HG02571 (cell line): ENCODE data around the gene CLEC18A.
"Not testable (repeated sequence)": the region's sequence is repeated elsewhere in the genome, so short reads cannot be mapped to it uniquely, and the experiment has no call there.

Source experiments
- ATAC-seq: cut with Tn5 transposase; IDR thresholded peaks from one replicate; pipeline ENCODE4 v1.9.1; 2021; ENCODE audit warnings: mild to moderate bottlenecking, moderate library complexity; ENCODE audit not compliant: unreplicated experiment

The CLEC18A gene

DNA sequence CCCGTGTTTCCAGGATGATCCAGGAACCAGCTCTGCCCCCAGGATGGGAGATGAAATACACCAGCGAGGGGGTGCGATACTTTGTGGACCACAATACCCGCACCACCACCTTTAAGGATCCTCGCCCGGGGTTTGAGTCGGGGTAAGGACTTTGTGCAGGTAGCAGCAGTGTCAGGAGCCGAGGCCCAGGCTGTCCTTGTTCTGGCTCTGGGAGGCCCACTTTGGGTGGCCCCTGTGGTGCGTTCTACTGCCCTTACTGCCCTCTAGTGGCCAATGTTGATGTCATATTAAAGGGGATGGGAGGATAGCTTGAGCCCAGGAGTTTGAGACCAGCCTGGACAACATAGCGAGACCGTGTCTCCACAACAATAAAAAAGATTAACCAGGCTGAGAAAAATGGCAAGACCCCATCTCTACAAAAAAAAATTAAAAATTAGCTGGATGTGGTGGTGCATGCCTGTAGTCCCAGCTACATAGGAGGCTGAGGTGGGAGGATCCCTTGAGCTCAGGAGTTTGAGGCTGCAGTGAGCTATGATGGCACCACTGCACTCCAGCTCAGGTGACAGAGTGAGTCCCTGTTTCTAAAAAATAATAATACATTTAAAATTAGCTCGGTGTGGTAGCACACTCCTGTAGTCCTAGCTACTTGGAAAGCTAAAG lies 20.9 kb upstream of the CLEC18A start:
- ATAC-seq = no peak

DNA sequence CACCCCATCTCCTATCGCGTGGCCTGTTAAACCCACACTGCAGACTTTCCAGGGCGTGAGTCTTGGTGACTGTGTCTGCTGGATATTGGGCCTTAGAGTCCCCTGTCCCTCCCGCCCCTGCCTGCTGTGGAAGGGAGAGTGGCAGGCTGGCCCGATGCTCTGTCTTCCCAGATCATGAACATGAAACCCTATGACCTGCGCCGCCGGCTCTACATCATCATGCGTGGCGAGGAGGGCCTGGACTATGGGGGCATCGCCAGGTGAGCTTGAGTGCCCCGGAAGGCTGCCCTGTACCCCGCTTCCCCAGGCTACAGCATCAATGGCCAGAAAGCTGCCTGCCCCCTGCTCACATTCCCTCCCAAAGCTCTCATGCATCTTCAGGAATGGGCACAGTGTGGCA lies 19.5 kb upstream of the CLEC18A start:
- no peak for ATAC-seq

DNA sequence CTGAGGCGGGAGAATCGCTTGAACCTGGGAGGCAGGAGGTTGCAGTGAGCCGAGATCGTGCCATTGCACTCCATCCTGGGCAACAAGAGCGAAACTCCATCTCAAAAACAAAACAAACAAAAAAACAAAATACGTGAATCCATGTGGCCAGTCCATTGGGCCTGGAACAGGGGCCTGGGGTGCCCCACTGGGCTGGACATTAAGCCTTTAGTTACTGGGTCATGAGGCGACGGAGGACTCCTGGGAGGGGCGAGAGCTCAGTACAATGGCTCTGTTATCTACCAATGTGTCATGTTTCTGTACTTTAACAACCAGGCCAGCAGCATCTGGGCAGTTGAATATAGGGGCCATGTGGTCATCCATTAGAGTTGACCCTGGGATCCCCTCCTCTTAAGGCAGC lies 18.9 kb upstream of the CLEC18A start:
- ATAC-seq = no peak

DNA sequence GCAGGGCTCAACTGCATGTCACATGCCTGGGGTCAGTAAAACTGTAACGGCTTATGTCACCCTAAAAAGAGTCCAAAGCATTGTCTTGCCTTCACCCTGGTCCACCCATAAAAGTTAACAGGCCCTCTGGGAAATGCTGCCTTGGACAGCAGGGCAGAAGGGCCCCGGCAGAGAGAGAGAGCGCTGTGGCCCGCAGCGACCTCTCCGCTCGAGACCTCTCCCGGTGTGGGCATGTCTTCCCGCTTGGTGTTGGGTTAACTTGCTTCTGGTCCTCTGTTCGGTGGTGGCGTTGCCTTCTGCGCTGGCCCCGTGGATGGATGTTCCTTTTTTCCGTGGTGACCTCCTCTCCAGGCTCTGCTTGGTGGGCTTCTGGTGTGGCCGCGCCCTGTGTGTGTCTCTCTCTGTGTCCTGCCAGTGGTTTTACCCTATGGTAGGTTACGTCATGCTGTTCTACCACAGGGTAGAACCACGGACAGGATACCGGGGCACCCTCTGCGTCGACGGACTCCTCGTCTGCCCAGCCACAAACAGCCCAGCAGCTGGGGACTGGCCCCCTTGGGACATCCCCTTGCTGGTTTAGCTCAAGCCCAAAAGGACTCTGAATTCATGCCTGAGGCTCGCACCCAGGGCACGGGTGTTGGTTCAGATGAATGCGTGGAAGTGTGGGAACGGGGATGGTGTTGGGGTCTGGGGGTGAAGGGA lies 18.3 kb upstream of the CLEC18A start:
- no peak for ATAC-seq

DNA sequence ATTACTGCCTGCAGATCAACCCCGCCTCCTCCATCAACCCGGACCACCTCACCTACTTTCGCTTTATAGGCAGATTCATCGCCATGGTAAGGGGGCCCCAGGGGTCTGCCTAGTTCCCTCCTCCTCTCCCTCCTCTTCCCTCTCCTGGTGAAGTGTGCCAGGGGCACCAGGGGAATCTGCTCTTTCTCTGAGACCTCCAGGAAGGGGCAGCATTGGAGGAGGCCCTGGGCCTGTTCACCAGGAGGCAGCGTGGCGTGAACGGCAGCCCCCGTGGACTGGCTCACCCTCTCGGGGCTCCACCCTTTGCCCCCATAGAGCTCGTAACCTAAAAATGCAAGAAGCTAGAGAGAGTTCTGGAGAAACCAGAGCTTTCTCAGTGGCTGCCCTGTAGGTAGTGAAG lies 17.1 kb upstream of the CLEC18A start:
- ATAC-seq = no peak

DNA sequence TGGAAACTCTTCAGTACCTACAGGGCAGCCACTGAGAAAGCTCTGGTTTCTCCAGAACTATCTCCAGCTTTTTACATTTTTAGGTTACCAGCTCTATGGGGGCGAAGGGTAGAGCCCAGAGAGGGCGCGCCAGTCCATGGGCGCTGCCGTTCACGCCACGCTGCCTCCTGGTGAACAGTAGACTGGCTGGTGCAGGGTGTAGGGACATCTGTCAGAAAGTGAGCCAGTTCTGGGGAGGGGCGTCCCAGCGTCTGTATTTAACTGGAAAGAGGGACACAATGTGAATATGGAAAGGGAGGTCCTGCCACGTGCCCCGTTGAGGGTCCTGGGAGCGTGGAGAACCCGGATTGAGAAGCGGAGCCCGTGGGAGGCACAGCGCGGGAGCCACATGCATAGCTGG lies 16.4 kb upstream of the CLEC18A start:
- no peak for ATAC-seq

DNA sequence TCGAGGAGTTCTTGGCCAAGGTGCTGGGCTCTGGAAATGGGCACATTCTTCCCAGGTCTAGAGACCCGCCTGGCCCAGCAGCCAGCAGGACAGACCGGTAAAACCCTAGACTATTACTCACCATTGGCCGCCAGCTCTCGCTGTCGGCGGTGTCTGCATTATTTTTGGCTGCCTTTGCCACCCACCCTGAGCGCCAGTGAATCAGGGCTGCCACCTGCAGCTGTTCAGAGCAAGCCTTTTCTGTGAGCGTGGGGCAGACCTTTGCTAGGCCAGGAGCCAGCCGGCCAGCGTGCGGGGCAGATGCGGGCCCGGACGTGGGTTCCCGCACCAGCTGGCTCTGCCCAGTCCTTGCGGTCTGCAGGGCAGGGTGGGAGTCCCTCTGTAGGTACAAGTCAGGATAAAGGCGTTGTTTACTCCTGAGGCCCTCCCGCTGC lies 15.8 kb upstream of the CLEC18A start:
- no peak for ATAC-seq

DNA sequence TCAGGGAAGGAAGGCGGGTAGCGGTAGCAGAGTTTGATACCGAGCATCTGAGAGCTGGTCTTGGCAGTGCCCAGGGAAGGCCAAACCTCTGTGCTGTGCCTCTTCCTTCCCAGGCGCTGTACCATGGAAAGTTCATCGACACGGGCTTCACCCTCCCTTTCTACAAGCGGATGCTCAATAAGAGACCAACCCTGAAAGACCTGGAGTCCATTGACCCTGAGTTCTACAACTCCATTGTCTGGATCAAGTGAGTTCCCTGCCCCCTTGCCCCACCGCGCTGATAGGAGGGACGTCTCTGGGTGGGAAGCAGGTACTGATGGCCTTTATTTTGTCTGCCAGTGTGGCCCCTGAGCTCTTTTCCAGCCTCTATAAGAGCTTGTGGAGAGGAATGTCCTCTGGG lies 15.4 kb upstream of the CLEC18A start:
- no peak for ATAC-seq

DNA sequence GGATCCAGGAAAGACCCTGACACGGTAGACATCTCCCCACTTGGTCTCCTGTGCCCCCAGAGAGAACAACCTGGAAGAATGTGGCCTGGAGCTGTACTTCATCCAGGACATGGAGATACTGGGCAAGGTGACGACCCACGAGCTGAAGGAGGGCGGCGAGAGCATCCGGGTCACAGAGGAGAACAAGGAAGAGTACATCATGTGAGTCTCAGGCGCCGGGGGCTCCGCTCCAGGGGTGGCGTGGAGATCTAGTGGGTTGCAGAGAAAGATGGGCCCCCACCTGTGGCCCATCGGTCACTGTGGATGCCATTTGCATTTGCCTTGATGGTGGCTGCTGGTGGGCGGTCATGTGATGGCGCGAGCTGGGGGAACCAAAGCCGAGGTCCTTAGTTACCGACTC lies 14.9 kb upstream of the CLEC18A start:
- no peak for ATAC-seq

DNA sequence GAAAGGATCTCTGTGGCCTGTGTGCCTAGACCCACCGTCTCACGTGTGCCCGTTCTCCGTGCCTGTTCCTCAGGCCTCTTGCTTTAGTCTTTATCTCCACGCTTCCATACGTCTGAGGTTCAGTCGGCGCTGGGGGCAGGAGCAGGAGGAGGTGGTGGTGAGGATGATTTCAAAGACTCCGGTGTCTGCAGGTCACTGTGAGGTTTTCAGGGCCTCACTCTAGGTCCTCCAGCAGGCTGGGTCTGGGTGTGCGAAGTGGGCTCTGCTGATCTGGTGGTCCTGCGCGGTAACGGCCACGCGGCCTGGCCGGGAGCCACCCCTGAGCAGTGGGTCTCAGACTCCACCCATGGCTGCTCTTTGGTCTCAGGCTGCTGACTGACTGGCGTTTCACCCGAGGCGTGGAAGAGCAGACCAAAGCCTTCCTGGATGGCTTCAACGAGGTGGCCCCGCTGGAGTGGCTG lies 14.4 kb upstream of the CLEC18A start:
- no peak for ATAC-seq

DNA sequence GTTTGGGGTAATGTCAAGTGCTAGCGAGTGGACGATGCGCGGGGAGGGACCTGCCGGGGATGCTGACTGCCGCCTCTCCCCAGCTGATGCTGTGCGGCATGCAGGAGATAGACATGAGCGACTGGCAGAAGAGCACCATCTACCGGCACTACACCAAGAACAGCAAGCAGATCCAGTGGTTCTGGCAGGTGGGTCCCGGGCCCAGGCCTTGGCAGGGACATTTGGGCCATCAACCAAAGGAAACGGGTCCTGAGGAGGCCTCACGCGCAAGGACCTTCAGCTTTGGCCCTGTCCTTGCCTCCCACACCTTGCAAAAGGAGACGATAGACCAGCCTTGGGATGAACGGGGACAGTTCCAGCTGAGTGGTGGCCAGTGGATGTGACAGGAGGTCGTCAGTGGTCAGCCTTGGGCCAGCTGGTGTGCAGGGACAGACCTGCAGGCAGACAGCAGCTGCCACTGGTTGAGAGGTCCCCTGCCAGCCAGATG lies 13.6 kb upstream of the CLEC18A start:
- no peak for ATAC-seq

DNA sequence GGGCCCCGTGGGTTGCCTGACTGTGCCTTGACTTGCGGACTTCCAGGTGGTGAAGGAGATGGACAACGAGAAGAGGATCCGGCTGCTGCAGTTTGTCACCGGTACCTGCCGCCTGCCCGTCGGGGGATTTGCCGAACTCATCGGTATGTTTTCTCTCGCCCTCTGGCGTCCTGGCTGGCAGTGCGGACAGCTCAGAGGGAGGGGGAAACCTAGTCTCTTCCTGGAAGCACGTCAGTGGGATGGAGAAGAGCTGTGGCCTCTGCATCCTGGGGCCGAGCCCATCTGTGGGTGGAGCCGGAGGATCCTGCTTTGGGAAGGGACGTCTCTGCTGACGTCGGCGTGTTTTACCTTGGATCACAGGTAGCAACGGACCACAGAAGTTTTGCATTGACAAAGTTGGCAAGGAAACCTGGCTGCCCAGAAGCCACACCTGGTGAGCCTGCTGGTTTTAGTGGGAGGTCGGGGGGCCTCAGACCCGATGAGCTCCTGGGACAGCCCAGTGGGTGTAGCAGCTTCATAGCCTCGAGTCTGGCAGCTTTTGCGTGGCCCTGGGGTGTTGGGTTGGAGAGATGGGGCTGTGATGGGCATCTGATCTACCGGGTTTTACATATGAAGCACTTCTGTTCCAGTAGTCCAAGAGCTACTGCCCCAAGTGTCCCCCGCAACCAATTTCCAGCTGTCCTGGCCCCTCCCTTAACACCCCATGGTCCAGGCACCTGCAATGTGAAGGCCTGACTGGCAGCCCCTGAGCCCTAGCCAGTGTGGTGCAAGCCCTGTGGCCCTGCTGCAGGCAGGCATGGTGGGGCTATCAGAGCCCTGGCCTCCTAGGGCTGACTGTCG lies 11.9 kb upstream of the CLEC18A start:
- no peak for ATAC-seq

DNA sequence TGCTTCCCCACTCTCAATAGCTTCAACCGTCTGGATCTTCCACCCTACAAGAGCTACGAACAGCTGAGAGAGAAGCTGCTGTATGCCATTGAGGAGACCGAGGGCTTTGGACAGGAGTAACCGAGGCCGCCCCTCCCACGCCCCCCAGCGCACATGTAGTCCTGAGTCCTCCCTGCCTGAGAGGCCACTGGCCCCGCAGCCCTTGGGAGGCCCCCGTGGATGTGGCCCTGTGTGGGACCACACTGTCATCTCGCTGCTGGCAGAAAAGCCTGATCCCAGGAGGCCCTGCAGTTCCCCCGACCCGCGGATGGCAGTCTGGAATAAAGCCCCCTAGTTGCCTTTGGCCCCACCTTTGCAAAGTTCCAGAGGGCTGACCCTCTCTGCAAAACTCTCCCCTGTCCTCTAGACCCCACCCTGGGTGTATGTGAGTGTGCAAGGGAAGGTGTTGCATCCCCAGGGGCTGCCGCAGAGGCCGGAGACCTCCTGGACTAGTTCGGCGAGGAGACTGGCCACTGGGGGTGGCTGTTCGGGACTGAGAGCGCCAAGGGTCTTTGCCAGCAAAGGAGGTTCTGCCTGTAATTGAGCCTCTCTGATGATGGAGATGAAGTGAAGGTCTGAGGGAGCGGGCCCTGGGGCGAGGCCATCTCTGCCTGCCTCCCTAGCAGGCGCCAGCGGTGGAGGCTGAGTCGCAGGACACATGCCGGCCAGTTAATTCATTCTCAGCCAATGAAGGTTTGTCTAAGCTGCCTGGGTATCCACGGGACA lies 11.1 kb upstream of the CLEC18A start:
- ATAC-seq = no peak

DNA sequence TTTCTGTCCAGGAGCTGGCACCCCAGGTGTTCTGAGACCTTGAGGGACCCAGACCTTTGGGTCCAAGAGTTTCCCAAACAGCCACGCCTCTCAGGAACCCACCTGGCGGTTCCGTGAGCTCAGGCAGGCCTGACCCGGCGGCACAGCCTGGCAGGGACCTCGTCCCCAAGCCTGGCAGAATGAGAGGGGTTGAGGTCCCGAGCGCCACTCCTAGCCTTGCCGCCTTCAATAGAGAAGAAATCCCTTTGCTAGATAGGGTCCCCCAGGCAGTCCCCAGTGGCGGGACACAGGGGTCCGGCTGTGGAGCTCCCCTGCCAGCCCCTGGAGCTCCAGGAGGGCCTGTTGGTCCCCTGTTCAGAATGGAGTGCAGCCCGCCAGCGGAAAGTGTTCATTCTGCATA lies 10.5 kb upstream of the CLEC18A start:
- ATAC-seq = no peak

DNA sequence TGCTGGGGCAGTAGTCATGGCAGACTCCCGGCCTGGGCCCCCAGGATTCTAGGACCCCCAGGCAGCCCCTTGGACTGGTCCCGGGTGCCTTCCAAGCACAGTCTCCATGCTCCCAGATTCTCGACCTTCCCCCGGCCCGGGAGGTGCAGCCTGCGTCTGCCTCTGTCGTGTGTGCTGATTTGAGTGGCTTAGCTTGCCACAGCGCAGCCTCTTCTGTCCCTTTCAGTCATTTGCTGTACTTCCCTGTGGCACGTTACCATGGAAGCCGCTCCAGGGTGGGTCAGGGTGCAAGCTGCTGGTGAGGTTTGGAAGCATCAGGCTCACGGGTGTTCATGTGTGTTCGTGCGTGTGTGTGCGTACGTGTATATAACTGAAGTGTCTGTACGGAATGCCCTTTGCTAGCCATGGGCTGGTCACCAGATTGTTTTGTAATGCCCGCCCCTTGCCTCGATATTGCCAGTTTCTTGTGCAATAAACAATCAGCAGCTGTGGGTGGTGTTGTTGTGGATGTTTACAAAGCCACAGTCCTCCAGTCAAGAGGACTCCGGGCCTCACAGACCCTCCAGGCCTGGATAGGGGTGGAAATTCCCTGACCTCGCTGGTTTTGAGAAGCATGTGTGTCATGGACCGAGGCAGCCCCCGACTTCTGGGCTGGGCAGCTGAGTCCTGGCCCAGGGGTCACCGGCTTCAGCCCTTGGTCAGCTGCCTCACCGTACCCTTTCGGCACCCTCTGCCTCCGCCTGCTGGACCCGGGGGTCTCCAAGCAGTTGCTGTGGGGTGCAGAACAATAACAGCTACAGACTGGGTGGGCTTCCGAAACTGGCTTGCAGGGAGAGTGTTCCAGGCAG lies 9.7 kb upstream of the CLEC18A start:
- no peak for ATAC-seq

DNA sequence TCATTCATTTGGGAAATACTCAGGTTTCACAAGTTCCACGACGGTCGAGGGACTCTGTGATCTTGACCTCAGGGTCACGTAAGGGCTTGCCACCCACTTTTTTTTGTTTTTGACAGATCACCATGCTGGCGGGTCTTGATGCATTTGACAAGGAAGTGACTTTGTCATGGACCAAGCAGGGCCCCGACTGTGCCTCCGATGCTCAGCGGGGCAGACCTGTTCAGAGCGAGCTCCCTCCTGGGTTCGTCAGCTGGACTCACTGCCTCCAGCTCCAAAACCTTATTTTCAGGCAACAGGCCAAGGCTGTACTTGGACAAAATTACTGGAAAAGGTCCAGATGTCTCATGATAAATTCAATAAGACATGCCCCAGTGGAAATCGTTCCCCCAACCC lies 9.0 kb upstream of the CLEC18A start:
- ATAC-seq = no peak

DNA sequence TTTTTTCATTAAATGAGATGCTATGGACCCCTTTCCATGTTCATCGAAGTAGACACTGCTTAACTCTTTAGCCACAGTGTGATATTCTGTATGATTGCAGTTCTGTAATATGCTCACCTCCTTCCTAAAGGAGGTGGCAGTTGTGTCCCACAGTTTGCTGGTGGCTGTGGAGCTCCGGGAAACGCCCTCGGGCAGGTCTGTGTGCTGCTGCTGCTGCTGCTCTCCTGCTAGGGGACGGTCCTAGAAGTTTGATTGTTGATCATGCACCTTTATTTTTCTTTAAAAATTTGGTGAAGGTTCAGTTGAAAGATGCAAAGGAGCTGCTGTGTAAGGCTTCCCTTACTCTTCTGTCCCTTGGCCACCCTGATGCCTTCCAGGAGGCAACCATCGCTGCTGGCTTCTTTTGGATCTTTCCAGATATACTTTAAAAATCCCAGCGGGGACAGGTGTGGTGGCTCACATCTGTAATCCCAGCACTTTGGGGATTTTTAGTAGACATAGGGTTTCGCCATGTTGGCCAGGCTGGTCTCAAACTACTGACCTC lies 8.4 kb upstream of the CLEC18A start:
- ATAC-seq = no peak

DNA sequence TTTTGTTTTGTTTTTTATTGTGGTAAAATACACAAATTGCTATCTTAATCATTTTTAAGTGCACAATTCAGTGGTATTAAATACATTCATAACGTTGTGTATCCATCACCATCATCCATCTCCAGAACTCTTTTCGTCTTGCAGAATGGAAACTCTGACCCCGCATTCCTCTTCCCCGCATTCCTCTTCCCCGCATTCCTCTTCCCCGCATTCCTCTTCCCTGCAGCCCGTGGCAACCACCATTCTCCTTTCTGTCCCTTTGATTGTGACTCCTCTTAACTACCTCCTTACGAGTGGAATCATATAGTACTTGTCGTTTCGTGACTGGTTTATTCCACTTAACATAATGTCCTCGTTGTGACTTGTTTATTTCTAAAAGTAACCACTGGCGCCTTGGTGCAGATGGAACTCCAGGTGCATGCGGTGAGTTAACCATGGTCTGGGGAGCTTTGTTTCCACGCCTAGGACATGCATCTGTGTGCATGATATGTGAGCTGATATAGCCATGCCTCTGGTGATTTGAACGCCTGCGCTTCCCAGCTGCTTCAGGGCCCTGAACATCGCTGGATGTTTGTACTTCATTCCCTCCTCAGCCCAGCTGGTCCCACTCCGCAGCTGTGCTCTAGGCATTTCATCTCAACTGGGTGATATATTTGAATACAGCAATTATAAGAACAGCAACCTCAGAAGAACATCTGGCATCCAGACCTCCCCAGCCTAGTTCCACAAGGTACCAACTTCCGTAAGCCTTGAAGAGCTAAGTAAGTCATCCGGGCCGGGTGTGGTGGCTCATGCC lies 7.7 kb upstream of the CLEC18A start:
- not testable (repeated sequence) for ATAC-seq

DNA sequence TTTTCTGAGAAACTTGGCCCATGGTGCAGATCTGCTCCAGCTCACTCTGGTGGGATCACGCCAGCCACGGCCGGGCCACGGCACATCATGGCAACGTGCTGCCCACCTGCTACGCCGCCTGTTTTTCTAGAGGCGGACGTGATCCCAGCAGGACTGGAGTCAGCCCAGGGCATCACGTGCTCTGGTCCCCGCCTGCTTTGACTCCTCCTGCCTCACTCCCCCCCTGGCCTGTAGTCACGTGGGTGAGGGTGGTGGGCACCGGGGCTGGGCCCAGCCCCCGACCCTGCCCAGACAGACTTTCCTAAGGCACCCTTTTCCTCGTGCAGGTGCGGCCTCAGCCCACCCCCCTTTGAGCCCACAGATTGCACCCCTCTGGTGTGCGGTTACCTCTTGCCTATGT lies 723 bp upstream of the CLEC18A start:
- not testable (repeated sequence) for ATAC-seq
